OCI-LY7 (cell line): ENCODE data around the gene CBR3. TPM values are rescaled to one million over a fixed set of nuclear protein-coding genes. Genes with fewer than 3 reads are reported as not detected.
A peak's percentile ranks its signal among the peaks of the same experiment; 100 is the strongest.

Experiments
- BruUV-seq: library from RNA; stranded (reverse); fragments of 400-500 nt; replicated peaks from 2 replicates; lab custom pipeline; 2021; lab: Mats Ljungman, UMichigan
- CTCF ChIA-PET: fragments of 300-600 bp; sonication (Branson Sonifier 250); formaldehyde crosslinking; loops from one replicate; lab custom pipeline; 2022; ENCODE audit warnings: antibody characterized with exemption; ENCODE audit not compliant: unreplicated experiment; lab: Charles Lee
- POLR2A ChIA-PET: fragments of 300-600 bp; sonication (Branson Sonifier 250); formaldehyde crosslinking; loops from one replicate; lab custom pipeline; 2022; ENCODE audit warnings: antibody characterized with exemption; lab: Charles Lee
- DNase-seq: peaks from one replicate; pipeline ENCODE4 v3.0.0-alpha.2; 2015; ENCODE audit warnings: low spot score
- H2AFZ ChIP-seq: fragments of 200-600 bp; sonication (generic), shearing (Covaris generic); 2 replicates; pipeline ENCODE4 v1.6.1; 2014; ENCODE audit warnings: mild to moderate bottlenecking, antibody characterized with exemption, low read length, moderate library complexity
- H3K27ac ChIP-seq: fragments of 200-600 bp; sonication (generic); 2 replicates; pipeline ENCODE4 v1.5.1; 2014; ENCODE audit warnings: mixed run types, low read depth, mild to moderate bottlenecking, moderate library complexity, low read length, inconsistent platforms; ENCODE audit not compliant: poor library complexity, severe bottlenecking
- H3K36me3 ChIP-seq: fragments of 200-600 bp; sonication (generic); 2 replicates; pipeline ENCODE4 v1.6.1; 2014; ENCODE audit warnings: mild to moderate bottlenecking, antibody characterized with exemption, low read length, moderate library complexity, mixed read lengths; ENCODE audit not compliant: insufficient read depth
- H3K4me1 ChIP-seq: fragments of 200-600 bp; sonication (generic); 2 replicates; pipeline ENCODE4 v1.5.1; 2014; ENCODE audit warnings: mild to moderate bottlenecking, low read length; ENCODE audit not compliant: insufficient read depth, poor library complexity, severe bottlenecking
- H3K4me2 ChIP-seq: fragments of 200-600 bp; sonication (generic); 2 replicates; pipeline ENCODE4 v1.6.1; 2014; ENCODE audit warnings: mild to moderate bottlenecking, low read length
- H3K4me3 ChIP-seq: fragments of 200-600 bp; sonication (generic); 2 replicates; pipeline ENCODE4 v1.5.1; 2014; ENCODE audit warnings: mild to moderate bottlenecking, low read depth, low read length; ENCODE audit not compliant: poor library complexity, severe bottlenecking
- H3K79me2 ChIP-seq: fragments of 200-600 bp; sonication (generic); 2 replicates; pipeline ENCODE4 v1.6.1; 2016; ENCODE audit warnings: low read depth, mild to moderate bottlenecking, low read length, moderate library complexity, mixed read lengths; ENCODE audit not compliant: insufficient read depth
- H3K9me2 ChIP-seq: fragments of 200-600 bp; sonication (generic); 2 replicates; pipeline ENCODE4 v1.6.1; 2016; ENCODE audit warnings: mild to moderate bottlenecking, low read length, mixed read lengths; ENCODE audit not compliant: insufficient read depth
- H3K9me3 ChIP-seq: fragments of 200-600 bp; sonication (generic); 2 replicates; pipeline ENCODE4 v1.6.1; 2014; ENCODE audit warnings: mild to moderate bottlenecking, mixed run types, low read length, mixed read lengths
- H4K20me1 ChIP-seq: fragments of 200-600 bp; sonication (generic); 2 replicates; pipeline ENCODE4 v1.6.1; 2014; ENCODE audit warnings: mild to moderate bottlenecking, antibody characterized with exemption, low read length, moderate library complexity, mixed read lengths; ENCODE audit not compliant: insufficient read depth
- EZH2phosphoT487 ChIP-seq: fragments of 200-600 bp; sonication (generic); IDR thresholded peaks from 2 replicates; pipeline ENCODE4 v1.6.1; 2018; ENCODE audit warnings: low read depth, borderline replicate concordance, mild to moderate bottlenecking, mixed run types, antibody characterized with exemption, low read length, moderate library complexity, mixed read lengths
- intact Hi-C: fragments of 100-400 bp; cut with micrococcal nuclease; formaldehyde crosslinking; loops from one replicate; pipeline ENCODE4 v1.10.0; 2022; ENCODE audit not compliant: unreplicated experiment
- total RNA-seq, 2 experiments: library from RNA; depleted of rRNA in 1 of 2; stranded (reverse); fragments of >200 nt in 1 of 2; shearing (Covaris generic) in 1 of 2; gene quantifications; 2 replicates each; pipeline ENCODE4 v1.2.3, GENCODE V29; 2014 to 2022
- TF ChIP-seq, protein P1 (sequence below): fragments of 200-600 bp; sonication (generic); conservative IDR thresholded peaks from 2 replicates; pipeline ENCODE4 v1.5.1; 2014; ENCODE audit warnings: mild to moderate bottlenecking, antibody characterized with exemption, low read length, moderate library complexity, mixed read lengths

The CBR3 gene
- total RNA-seq, 2 experiments from 2014 or later, result not detected

DNA sequence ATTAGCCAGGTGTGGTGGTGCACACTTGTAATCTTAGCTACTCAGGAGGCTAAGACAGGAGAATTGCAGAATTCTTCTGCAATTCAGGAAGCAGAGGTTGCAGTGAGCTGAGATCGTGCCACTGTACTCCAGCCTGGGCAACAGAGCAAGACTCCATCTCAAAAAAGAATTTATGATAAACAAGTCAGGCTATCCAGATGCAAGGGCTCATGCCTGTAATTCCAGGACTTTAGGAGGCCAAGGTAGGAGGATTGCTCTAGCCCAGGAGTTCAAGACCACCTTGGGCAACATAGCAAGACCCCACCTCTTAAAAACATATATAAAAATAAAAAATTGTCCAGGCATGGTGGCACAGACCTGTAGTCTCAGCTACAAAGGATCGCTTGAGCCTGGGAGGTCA is 10.5 kb upstream of the CBR3 start:
- H2AFZ ChIP-seq, result no peak overlapping the region
- no peak for DNase-seq
- H3K9me3 ChIP-seq, result no peaks in the 10 kb centered on the region
- H3K4me1 ChIP-seq, result no peaks in the 10 kb centered on the region
- ChIA-PET POLR2A (no interaction called here), CTCF (no interaction called here)
- TF ChIP-seq, protein P1, sequence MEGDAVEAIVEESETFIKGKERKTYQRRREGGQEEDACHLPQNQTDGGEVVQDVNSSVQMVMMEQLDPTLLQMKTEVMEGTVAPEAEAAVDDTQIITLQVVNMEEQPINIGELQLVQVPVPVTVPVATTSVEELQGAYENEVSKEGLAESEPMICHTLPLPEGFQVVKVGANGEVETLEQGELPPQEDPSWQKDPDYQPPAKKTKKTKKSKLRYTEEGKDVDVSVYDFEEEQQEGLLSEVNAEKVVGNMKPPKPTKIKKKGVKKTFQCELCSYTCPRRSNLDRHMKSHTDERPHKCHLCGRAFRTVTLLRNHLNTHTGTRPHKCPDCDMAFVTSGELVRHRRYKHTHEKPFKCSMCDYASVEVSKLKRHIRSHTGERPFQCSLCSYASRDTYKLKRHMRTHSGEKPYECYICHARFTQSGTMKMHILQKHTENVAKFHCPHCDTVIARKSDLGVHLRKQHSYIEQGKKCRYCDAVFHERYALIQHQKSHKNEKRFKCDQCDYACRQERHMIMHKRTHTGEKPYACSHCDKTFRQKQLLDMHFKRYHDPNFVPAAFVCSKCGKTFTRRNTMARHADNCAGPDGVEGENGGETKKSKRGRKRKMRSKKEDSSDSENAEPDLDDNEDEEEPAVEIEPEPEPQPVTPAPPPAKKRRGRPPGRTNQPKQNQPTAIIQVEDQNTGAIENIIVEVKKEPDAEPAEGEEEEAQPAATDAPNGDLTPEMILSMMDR, result no peak
- TF ChIP-seq EZH2phosphoT487, result no peak
- no peak overlapping the region for H3K4me2 ChIP-seq
- no peak overlapping the region for H3K4me3 ChIP-seq
- H4K20me1 ChIP-seq, result no peaks in the 10 kb centered on the region
- no TSS peak for BruUV-seq
- no peak overlapping the region for H3K27ac ChIP-seq
- no peaks in the 10 kb centered on the region for H3K36me3 ChIP-seq
- no peaks in the 10 kb centered on the region for H3K79me2 ChIP-seq
- no peaks in the 10 kb centered on the region for H3K9me2 ChIP-seq
- intact Hi-C loops, result no loop called here

- Histone ChIP-seq H2AFZ (no peak overlapping the region), H3K4me1 (no peaks in the 10 kb centered on the region), H3K9me2 (no peaks in the 10 kb centered on the region), H3K79me2 (no peaks in the 10 kb centered on the region), H3K27ac (no peak overlapping the region), H3K9me3 (no peaks in the 10 kb centered on the region), H3K4me2 (no peak overlapping the region), H4K20me1 (no peaks in the 10 kb centered on the region), H3K4me3 (no peak overlapping the region), H3K36me3 (no peaks in the 10 kb centered on the region)
- intact Hi-C loops, result no loop called here
- no TSS peak for BruUV-seq
- no peak for TF ChIP-seq EZH2phosphoT487
- TF ChIP-seq, protein P1, result peak; percentile 95
- CTCF ChIA-PET, result no interaction called here
- DNase-seq, result peak; percentile 63
- POLR2A ChIA-PET, result interaction anchor here (0.5 to 1.5 kb wide), 3 partner anchors 13 to 61 kb away, joined by 3 read pairs; no protein-coding TSS in a partner anchor
Measured at GRCh38 chr21:36125512-36126207, 9.2 kb upstream of the CBR3 start.

- no peaks in the 10 kb centered on the region for H3K79me2 ChIP-seq
- H2AFZ ChIP-seq, result no peak overlapping the region
- H3K4me2 ChIP-seq, result no peak overlapping the region
- H3K36me3 ChIP-seq, result no peaks in the 10 kb centered on the region
- POLR2A ChIA-PET, result interaction anchor here (1.5 kb wide), 1 partner anchor 17 kb away, joined by 3 read pairs; no protein-coding TSS in a partner anchor
- TF ChIP-seq EZH2phosphoT487, result no peak
- TF ChIP-seq, protein P1, result no peak
- H3K4me1 ChIP-seq, result no peaks in the 10 kb centered on the region
- H3K9me2 ChIP-seq, result no peaks in the 10 kb centered on the region
- no peak overlapping the region for H3K4me3 ChIP-seq
- no peak for DNase-seq
- BruUV-seq, result no TSS peak
- CTCF ChIA-PET, result interaction anchor here (1.3 to 1.5 kb wide), 2 partner anchors 9 to 14 kb away, joined by 3 read pairs; no protein-coding TSS in a partner anchor
- no peaks in the 10 kb centered on the region for H4K20me1 ChIP-seq
- H3K9me3 ChIP-seq, result no peaks in the 10 kb centered on the region
- intact Hi-C loops, result no loop called here
- H3K27ac ChIP-seq, result no peak overlapping the region
Measured at GRCh38 chr21:36126208-36126565, 8.7 kb upstream of the CBR3 start.
